A549 (cell line): ENCODE data around the gene SOX13.

Experiments used
- CBX8 ChIP-seq: fragments of 200-600 bp; sonication (generic); IDR thresholded peaks from 2 replicates; pipeline ENCODE4 v1.6.1; 2016
- CTCF ChIP-seq: fragments of >200 bp; sonication (Bioruptor Twin); formaldehyde crosslinking; IDR thresholded peaks from 3 replicates; pipeline ENCODE4 v1.5.1; 2016
- EHMT2 ChIP-seq: fragments of 200-600 bp; sonication (generic); IDR thresholded peaks from 2 replicates; pipeline ENCODE4 v1.6.1; 2016; ENCODE audit warnings: antibody characterized with exemption, low read depth, mild to moderate bottlenecking, moderate library complexity
- ELK1 ChIP-seq: fragments of 150-350 bp; IDR thresholded peaks from 2 replicates; pipeline ENCODE4 v1.6.1; 2014; ENCODE audit warnings: low read depth, mild to moderate bottlenecking, low read length
- HOXB13 ChIP-seq: fragments of 250-450 bp; sonication (Bioruptor Pico); IDR thresholded peaks from 2 replicates; pipeline ENCODE4 v1.5.0; 2020; ENCODE audit warnings: low read depth, mild to moderate bottlenecking, moderate library complexity
- KDM1A ChIP-seq: fragments of 200-600 bp; sonication (generic); IDR thresholded peaks from 2 replicates; pipeline ENCODE4 v1.6.1; 2016; ENCODE audit warnings: low read depth, mild to moderate bottlenecking
- MAFK ChIP-seq: fragments of 450-650 bp; IDR thresholded peaks from 2 replicates; pipeline ENCODE4 v1.6.1; 2014; ENCODE audit not compliant: partially characterized antibody
- MAX ChIP-seq: IDR thresholded peaks from 2 replicates; pipeline ENCODE4 v1.6.1; 2012
- PBX3 ChIP-seq: IDR thresholded peaks from 2 replicates; pipeline ENCODE4 v1.6.1; 2012
- TF ChIP-seq, protein P1 (sequence below): fragments of 250-450 bp; sonication (Bioruptor Pico); IDR thresholded peaks from 2 replicates; pipeline ENCODE4 v1.5.0; 2021; ENCODE audit warnings: mild to moderate bottlenecking, moderate library complexity, borderline replicate concordance

- TF ChIP-seq CBX8, result no peak
- TF ChIP-seq PBX3, result no peak
- no peak for TF ChIP-seq EHMT2
- no peak for TF ChIP-seq CTCF
- TF ChIP-seq MAFK, result no peak
- TF ChIP-seq, protein P1, sequence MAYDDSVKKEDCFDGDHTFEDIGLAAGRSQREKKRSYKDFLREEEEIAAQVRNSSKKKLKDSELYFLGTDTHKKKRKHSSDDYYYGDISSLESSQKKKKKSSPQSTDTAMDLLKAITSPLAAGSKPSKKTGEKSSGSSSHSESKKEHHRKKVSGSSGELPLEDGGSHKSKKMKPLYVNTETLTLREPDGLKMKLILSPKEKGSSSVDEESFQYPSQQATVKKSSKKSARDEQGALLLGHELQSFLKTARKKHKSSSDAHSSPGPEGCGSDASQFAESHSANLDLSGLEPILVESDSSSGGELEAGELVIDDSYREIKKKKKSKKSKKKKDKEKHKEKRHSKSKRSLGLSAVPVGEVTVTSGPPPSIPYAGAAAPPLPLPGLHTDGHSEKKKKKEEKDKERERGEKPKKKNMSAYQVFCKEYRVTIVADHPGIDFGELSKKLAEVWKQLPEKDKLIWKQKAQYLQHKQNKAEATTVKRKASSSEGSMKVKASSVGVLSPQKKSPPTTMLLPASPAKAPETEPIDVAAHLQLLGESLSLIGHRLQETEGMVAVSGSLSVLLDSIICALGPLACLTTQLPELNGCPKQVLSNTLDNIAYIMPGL (CRISPR knock-in tag), result no peak
- no peak for TF ChIP-seq KDM1A
- no peak for TF ChIP-seq MAX
- TF ChIP-seq ELK1, result no peak
- no peak for TF ChIP-seq HOXB13 (CRISPR knock-in tag)
Observed at GRCh38 chr1:204146965-204147364, 74.0 kb downstream of the SOX13 start.
